Esophagus squamous epithelium (tissue), 4 donors: ENCODE measurements around the gene CNPY1.

Source experiments
- POLR2A ChIP-seq, 4 donors: fragments of 450-650 bp; IDR thresholded peaks; one replicate each; pipeline ENCODE4 v1.6.1; 2017; ENCODE audit warnings: antibody characterized with exemption in 4 of 4, mild to moderate bottlenecking in 4 of 4, moderate library complexity in 3 of 4
- TF ChIP-seq, protein P1 (sequence below), 6 experiments: fragments of 450-650 bp in 4 of 6; fragments of 200-600 bp in 2 of 6; sonication (generic) in 2 of 6; IDR thresholded peaks; one replicate each; pipeline ENCODE4 v1.5.1; 2016 to 2019; ENCODE audit warnings: antibody characterized with exemption in 6 of 6, mild to moderate bottlenecking in 4 of 6, moderate library complexity in 4 of 6

DNA sequence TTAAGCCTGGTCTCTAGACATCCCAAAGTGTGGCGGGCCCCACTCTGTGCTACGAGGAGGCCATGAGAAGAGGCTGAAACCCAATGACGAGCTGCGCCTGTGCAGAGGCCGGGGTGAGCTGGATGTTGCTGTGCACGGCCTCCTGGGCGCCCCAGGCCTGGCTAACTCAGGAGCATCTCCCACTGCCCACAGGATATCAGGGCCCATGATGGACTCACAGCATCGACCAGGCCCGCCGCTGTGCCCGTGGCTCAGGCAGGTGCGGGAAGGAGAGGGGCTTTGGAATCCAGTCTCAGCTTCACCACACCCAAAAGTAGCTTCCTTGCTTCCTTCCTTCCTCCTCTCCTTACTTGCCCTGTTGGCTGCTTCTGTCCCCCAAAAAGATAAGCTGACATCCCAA lies 4.6 kb upstream of the CNPY1 start:
- TF ChIP-seq, protein P1, sequence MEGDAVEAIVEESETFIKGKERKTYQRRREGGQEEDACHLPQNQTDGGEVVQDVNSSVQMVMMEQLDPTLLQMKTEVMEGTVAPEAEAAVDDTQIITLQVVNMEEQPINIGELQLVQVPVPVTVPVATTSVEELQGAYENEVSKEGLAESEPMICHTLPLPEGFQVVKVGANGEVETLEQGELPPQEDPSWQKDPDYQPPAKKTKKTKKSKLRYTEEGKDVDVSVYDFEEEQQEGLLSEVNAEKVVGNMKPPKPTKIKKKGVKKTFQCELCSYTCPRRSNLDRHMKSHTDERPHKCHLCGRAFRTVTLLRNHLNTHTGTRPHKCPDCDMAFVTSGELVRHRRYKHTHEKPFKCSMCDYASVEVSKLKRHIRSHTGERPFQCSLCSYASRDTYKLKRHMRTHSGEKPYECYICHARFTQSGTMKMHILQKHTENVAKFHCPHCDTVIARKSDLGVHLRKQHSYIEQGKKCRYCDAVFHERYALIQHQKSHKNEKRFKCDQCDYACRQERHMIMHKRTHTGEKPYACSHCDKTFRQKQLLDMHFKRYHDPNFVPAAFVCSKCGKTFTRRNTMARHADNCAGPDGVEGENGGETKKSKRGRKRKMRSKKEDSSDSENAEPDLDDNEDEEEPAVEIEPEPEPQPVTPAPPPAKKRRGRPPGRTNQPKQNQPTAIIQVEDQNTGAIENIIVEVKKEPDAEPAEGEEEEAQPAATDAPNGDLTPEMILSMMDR (IDR thresholded peaks at IDR 0.05), result no peak
- TF ChIP-seq POLR2A (IDR thresholded peaks at IDR 0.05), result no peak
